ENCODE data around the gene TTLL11.

Gene TTLL11, protein sequence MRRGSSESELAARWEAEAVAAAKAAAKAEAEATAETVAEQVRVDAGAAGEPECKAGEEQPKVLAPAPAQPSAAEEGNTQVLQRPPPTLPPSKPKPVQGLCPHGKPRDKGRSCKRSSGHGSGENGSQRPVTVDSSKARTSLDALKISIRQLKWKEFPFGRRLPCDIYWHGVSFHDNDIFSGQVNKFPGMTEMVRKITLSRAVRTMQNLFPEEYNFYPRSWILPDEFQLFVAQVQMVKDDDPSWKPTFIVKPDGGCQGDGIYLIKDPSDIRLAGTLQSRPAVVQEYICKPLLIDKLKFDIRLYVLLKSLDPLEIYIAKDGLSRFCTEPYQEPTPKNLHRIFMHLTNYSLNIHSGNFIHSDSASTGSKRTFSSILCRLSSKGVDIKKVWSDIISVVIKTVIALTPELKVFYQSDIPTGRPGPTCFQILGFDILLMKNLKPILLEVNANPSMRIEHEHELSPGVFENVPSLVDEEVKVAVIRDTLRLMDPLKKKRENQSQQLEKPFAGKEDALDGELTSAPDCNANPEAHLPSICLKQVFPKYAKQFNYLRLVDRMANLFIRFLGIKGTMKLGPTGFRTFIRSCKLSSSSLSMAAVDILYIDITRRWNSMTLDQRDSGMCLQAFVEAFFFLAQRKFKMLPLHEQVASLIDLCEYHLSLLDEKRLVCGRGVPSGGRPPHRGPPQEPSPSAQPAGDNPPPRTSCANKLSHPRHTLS

DNA sequence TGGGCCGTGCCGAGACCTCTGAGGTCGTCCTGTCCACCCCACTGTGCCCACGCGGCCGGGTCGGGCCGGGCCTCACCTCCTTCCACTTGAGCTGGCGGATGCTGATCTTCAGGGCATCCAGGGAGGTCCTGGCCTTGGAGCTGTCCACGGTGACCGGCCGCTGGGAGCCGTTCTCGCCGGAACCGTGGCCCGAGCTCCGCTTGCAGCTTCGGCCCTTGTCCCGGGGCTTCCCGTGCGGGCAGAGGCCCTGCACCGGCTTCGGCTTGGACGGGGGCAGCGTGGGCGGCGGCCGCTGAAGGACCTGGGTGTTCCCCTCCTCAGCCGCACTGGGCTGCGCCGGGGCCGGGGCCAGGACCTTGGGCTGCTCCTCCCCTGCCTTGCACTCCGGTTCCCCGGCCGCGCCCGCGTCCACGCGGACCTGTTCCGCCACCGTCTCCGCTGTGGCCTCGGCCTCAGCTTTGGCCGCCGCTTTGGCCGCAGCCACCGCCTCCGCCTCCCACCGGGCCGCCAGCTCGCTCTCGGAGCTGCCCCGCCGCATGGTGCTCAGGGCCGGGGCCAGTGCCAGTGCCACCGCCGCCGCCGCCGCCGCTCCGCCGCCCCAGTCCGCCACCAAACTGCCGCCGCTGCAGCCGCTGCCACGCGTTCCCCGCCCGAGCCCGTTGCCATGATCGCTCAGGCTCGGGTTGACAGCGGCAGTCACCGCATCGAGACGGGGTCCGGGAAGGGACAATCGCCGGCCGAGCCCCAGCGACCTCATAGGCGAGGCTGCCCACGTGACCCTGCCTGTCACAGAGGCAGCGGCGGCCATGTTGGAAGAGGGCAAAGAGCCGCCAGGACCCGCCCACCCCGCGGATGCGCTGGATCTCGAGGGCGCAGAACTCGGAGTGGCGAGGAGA lies at the start of gene TTLL11:
TSS of gene TTLL11 (minus strand) at position 698 of the 896 bp plus-strand sequence. CDS start at position 538, 160 bp downstream.
- peak; percentile 91 to 94 (median 93) for DNase-seq (ENCODE audit: low read depth in 3 of 3)

DNA sequence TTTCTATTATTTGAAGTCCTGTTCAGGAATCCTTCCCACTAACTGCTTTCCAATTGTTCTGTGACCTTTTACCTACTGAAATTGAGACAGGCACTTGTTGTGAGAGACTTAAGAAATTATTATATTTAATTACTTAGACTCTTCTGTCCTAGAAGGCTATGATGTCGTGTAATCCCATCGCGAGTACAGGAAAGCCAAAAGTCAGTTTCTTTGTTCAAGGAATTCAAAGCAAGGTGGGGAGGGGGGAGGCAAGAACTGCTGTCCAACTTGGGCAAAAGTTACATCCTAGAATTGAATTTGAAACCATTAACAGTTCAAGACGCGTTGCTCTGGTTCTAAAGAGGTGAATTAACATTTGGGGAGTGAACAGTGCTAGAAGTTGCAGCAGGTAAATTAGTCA lies 48.6 kb upstream of the TTLL11 start:
- no peak for DNase-seq (ENCODE audit: low read depth in 3 of 3)

DNA sequence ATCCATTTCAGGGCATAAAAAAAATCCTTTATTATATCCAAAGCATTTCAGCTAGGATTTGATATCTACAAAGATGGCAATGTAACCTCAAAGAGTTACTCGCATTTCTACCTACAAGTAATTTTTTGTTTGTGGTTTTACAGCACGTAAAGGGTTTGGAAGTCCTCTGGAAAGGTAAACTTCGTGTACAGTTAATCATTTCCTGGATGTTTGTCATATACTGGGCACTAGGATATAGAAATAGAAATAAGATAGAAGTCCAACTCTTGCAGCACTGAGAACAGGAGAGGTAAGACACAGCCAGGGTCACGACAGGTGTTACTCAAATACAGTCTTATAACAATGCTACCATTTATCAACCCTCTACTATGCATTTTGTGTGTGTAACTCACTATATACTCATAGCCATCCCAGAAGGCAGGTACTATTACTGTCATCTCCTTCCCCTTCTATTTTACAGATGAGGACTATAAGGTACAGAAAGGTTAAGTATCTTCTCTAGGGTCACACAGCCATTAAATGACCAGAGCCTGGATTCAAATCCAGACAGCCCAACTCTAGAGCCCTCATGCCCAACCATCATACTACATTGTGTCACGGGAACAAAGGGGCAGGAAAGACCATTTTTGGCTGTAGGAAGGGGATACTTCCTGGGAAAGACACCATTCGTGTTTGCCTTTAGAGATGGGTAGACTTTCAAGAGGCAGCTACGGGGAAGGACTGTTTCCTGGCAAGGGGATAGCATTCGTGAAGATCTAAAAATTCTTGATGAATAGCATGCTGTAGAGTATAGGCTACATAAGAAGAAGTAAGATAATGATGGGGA lies 47.5 kb upstream of the TTLL11 start:
- no peak for DNase-seq (ENCODE audit: low read depth in 3 of 3)

DNA sequence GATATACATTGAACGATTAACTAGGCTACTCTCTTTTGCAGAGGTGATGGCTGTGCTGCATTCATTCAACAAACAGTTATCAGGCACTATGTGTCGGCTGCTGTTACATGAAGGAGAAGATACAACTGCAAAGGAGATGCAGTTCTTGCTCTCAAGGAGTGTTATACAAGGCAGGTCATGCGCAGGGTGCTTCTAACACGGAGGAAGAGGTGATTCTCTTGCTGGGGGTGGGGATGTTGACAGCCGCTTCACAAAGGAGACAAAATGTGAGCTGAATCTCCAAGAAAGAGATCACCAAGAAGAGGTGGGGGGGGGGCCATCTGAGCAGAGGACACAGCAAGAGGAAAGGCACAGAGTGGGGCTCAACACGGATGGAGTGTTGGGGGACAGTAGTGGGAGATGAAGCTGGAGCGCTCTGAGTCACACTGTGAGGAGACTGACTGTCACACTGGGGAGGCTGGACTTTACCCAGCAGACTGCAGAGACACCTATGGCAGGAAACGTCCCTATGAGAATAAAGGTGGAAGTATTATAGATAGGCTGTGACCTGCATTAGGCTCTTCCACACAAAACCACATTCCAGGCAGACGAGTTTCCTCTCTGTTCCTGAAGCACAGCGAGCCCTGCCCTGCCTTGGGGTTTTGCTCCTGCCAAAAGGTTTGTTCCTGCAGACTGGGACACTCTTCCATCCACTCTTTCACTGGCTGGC lies 45.6 kb upstream of the TTLL11 start:
- no peak for DNase-seq (ENCODE audit: low read depth in 3 of 3)

DNA sequence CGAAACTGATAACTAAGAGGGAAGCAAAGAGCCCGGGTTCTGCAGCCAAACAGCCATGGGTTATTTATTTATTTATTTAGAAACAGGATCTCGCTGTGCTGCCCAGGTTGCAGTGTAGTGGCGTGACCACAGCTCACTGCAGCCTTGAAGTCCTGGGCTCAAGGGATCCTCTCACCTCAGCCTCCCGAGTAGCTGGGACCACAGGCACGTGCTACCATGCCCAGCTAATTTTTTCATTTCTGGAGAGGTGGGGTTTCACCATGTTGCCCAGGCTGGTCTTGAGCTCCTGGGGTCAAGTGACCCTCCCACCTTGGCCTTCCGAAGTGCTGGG lies 42.4 kb upstream of the TTLL11 start:
- DNase-seq (ENCODE audit: low read depth in 3 of 3): no peak

DNA sequence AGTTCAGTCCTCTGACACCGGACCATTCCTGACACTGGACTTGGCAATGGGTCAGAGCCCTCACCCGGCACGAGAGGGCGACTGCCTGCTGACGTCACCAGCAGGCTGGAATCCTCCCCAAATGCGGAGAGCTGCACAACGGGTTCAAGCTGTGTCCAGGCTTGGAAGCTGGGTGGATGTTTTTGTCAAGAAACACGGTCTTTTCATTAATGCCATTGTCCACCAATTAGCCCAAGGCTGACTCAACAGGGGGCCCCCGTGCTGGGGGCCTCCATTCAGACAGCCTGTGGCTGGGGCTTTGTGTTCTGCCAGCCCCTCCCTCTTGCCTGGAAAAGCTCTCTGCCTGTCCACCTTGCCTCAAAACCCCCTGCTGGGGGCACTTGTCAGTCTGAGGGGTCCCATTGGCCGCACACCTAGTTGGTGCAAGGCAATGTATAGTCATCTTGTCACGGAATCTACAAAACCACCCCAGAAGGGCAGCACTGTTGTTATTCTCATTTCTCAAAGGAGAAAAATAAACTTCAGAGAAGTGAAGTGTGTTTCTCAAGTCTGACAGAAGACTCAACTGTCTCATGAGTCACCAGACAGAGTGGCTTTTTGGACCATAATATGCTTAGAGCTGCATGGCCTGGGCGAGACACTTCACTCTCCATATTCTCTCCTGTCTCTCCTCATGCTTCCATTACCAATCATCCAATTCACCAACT lies 41.9 kb upstream of the TTLL11 start:
- DNase-seq (ENCODE audit: low read depth in 3 of 3): no peak

DNA sequence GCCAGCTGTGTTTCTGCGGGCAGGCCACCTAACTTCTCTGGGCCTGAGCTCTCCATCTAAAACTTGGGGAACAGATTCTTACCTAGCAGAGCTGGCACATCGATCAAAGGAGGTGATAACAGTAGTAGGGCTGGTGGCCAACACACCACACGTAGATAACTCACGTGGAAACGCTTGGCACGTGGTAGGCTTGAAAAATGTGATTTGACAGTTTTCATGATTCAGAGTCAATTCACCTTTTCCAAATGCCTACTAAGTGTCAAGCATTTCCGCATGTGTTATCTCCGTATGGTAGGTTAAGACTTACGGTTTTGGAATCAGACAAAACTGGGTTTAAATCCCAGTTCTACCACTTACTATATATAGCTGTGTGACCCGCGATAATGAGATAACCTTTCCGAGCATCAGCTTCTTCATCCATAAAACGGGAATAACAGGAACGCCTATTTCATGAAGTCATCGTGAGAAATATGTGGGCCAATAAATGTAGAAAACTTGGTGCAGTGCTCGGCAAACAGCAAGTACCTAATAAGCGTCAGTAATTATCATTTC lies 41.0 kb upstream of the TTLL11 start:
- no peak for DNase-seq (ENCODE audit: low read depth in 3 of 3)

DNA sequence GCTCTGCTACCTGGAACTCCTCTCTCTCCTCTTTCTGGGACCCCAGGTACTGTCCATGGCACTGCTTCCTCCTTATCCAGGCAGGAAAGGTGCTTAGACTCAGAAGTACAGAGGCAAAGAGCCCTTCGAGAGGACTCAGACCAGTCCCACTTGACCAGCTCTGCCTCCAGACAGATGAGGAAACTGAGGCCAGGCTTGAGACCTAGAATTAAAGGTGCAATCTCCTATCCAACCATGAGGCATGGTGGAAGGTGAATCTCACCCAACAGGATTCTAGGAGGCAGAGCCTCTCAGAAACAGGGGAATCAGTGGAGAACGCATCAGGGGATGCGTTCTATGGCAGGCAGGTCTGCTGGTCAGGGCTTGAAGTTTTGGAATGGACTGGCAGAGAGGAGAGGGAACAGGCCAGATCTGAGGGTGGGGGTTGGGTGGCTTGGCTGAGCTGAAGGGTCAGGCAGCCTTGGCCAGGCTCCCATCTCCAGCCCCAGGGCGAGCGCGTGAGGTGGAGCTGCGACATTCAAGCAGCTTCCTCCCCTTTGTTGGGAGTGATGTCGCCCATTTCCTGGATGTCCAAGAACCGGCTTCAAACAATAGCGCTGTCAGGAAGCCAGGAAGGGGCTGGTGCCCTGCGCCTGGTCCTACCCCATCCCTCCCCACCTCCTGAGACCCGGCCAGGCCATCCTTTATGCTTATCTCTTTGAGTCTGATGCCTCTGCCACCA lies 40.3 kb upstream of the TTLL11 start:
- DNase-seq (ENCODE audit: low read depth in 3 of 3): no peak

DNA sequence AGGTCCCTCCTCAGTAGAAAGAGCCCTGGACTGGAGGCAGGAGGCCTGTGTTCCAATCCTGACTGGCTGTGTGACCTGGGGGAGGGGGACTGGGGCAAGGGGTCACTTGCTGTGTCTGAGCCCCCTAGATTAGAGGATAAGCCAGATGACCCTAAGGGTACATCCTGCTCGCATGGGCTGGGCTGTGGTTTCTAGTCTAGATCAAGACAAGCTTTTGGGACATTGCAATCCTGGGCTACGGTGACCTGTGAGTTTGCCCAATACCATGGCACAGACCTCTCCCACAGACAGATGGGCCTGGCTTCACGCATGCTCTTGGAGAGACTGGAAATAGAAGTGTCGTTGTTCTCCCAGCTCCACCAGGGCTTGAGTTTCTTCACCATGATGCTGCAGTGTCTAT lies 39.4 kb upstream of the TTLL11 start:
- DNase-seq (ENCODE audit: low read depth in 3 of 3): no peak

DNA sequence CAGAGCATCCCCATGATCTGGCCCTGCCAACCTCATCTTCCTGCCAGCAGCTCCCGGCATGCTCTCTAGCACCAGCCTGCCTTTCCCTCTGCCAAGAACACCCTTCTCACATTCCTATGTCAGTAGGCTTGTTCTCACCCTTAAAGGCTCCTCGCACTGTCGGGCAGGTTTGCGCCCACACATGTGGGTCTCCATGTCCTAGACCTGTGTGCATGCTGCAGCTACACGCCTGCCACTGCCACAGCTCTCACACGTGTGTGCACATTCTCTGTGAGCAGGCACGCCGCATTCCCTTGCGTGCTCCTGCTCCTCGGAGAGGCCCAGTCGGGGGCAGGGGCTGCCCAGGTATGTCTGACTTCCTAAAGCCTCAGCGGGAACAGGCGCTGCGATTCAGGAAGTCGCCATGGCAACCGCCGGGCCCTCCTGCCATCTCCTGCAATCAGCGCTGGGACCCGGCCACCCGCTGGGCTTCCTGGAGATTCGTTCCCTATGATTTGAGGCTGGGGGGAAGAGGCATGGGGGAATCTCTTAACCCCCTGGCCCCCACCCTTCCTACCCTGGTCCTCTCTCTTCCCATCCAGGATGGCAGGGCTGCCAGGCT lies 38.4 kb upstream of the TTLL11 start:
- DNase-seq (ENCODE audit: low read depth in 3 of 3): no peak

DNA sequence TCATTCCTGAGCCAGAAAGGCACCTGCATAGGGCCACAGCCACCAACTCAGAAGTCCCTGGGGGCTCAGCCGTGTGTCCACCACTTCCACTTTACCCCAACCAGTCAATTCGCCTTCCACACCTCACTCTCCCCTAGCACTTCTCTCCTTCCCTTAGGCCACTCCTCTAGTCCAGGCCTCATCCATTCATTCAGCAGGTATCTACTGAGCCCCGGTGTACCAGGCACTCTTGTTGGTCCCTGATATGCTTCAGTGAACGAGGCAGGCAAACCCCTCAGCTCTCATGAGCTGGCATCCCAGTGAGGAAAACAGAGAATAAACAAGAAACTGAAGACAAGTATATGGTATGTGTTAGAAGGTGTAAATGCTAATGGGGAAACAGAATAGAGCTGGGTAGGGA lies 37.7 kb upstream of the TTLL11 start:
- DNase-seq (ENCODE audit: low read depth in 3 of 3): no peak

DNA sequence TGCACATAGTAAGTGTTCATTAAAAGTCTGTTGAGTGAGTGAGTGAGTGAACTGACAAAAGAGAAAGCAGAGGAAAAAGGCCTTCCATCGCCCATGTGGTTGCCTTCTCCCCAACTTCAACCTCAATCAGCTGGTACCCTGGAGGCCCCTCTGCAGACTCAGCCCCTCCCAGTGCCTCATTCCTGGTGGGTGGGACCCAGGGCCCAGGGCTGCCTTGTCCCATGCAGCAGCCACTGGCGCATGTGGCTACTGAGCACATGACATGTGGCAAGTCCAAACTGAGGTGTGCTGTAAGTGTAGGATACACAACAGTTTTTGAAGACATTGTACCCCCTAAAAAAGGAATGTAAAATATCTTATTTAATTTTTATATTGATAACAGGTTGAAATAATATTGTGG lies 36.9 kb upstream of the TTLL11 start:
- DNase-seq (ENCODE audit: low read depth in 3 of 3): no peak

DNA sequence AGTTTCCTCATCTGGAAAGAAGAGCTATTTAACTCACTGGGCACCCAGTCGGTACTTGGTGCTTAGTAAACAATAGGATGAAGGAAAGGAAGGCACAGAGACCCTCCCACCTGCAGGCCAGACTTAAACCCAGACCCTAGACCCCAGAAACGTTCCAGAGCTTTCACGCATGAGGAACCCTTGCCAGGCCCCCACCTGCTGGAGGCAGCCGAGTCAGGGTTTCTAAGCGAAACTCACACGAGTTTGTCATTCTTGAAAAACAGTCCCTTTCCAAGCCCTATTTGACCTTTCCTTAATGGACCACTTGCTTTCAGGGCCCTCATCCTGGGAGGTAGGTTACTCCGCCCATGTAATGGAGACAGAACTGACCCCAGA lies 35.8 kb upstream of the TTLL11 start:
- DNase-seq (ENCODE audit: low read depth in 3 of 3): no peak

DNA sequence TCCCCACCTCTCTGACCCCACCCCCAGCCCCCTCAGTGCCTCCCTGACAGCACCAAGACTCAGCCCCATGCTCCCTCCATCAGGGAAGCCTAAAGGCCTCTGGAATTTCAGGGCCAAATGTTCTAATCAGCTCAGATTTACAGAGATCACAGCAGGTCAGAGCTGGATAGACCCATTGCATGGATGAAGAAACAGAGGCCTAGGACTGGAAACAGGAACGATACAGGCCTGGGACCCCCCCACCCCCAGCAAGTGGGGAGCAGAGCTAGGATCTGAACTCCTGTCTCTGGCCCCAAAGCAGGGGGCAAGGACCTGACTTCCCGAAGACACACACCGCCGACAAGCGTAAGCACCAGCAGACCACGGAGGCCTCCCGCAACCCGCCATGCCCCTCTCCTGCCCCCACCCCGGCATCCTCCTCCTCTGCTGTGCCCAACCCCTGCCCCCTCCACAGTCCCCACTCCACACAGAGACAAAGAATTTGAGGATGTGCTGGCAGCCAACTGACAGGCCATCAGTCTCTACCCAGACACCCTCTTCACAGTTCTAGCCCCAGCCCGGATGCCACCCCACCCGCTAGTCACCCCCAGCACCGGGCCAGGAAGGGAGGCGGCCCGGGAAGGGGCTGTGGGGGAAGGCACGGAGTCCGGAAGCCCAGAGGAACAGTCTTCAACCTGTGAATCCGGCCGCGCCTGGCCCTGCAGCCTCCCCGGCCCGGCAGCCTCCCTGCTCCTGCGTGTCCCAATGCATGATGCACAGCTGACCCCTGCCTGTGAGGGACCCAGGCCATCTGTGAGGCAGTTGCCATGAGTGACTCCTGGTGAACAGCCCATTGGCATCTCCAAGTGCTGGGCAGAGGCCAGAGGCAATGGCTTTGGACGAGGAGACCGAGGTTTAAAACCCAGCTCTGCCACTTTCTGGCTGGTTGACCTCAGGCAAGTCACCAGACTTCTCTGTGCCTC lies 35.2 kb upstream of the TTLL11 start:
- DNase-seq (ENCODE audit: low read depth in 3 of 3): no peak

DNA sequence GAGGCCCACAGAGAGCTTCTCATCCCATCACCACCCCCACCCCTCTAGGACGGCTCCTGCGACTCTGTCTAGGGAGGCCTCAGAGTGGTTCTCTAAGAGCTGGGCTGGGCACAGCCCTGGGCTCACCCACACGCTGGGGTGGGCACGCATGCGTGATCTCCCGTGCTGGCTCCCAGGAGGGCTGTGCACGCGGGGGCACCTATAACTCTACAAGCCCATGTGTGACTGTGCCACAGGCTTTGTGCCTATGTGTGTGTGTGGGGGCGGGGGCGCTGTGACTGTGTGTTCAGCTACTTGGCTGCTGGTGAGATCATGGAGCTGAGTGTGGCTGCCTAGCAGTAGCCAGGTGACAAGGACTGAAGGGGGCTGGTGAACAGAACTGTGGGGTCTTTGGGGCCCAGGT lies 34.3 kb upstream of the TTLL11 start:
- DNase-seq (ENCODE audit: low read depth in 3 of 3): peak in 1 of 3 experiments; percentile 5

DNA sequence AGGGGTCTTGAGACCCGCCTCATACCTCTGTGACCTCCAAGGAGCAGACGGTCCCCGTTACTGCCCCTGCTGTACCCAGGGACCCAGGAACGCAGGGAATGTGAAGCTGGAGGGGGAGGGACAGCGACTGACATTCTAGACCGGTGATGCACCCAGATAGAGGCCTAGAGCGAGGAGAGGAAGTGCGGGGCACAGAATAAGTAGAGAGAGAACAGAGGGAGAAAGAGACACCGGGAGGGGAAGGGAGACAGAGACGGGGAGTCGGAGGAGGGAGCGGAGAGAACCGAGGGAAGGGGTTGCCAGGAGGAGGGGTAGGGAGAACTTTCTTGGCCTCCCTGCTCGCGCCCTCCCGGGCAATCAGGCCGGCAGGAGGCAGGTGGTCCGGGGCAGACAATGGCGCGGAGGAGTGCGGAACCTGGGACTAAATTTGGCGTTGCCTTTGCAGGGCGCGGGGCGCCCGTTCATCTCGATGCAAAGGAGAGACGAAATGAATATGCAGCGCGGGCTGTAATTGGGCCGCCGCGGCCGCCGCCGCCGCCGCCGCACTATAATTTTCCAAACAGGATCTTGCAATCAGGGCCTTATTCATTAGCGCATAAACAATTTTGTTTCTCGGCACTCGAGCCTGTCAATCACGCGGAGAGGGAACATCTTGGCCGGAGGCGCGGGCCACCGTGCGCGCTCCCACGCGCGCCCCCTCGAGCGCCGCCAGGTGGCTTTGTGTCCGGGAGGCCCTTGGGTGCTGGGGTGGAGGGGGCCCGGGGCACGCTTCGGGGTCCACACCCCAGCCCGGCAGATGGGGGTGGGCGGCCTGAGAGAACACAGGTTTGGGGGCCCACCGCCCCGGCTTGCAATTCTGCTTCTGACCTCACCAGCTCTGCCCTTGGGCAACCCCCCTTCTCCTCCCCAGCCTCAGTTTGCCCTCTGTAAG lies 33.5 kb upstream of the TTLL11 start:
- no peak for DNase-seq (ENCODE audit: low read depth in 3 of 3)
